GM12874 (cell line): ENCODE data around the gene FAH.

Source experiments
- CTCF ChIP-seq: IDR thresholded peaks from 2 replicates; pipeline ENCODE4 v1.5.1; 2011; ENCODE audit warnings: low read depth, mild to moderate bottlenecking, control low read depth, low read length, moderate library complexity; ENCODE audit not compliant: insufficient read depth

Gene FAH

GRCh38 chr15:80110920-80111319, 41.9 kb upstream of the FAH start:
- no peak for TF ChIP-seq CTCF

- no peak for TF ChIP-seq CTCF
Measured at GRCh38 chr15:80114114-80114513, 38.7 kb upstream of the FAH start.

GRCh38 chr15:80115021-80115420, 37.8 kb upstream of the FAH start:
- no peak for TF ChIP-seq CTCF

GRCh38 chr15:80118956-80119355, 33.8 kb upstream of the FAH start:
- TF ChIP-seq CTCF: no peak

- TF ChIP-seq CTCF: no peak
Measured at GRCh38 chr15:80120636-80121035, 32.2 kb upstream of the FAH start.

- no peak for TF ChIP-seq CTCF
Measured at GRCh38 chr15:80121546-80121945, 31.3 kb upstream of the FAH start.

- TF ChIP-seq CTCF: no peak
Measured at GRCh38 chr15:80123034-80123433, 29.8 kb upstream of the FAH start.

- no peak for TF ChIP-seq CTCF
Measured at GRCh38 chr15:80127911-80128310, 24.9 kb upstream of the FAH start.
